Activated CD4-positive, alpha-beta T cell treated with anti-CD3 and anti-CD28 coated beads, Interleukin-2, amount 50 U/mL, for 16 hours (primary cell): ENCODE results near the gene IGSF8.
A peak's percentile ranks its signal among the peaks of the same experiment; 100 is the strongest.

Source experiments
- DNase-seq: peaks from one replicate; pipeline ENCODE4 v3.0.0-alpha.2; 2020

Gene IGSF8

GRCh38 chr1:160084771-160085321 lies 13.6 kb downstream of the IGSF8 start:
- DNase-seq, result no peak

GRCh38 chr1:160083968-160084770 lies 14.2 kb downstream of the IGSF8 start:
- DNase-seq, result peak; percentile 59

- no peak for DNase-seq
These were observed 15.5 kb downstream of the IGSF8 start for GRCh38 chr1:160082926-160083325.

GRCh38 chr1:160082487-160082886 lies 15.9 kb downstream of the IGSF8 start:
- DNase-seq, result no peak

- no peak for DNase-seq
These were observed 17.0 kb downstream of the IGSF8 start, which contains the start of gene KCNJ9 for GRCh38 chr1:160081261-160081936. Gene KCNJ9 (plus strand): TSS chr1:160081538. CDS start chr1:160084031, 2,493 bp downstream.

- DNase-seq, result no peak
These were observed 17.9 kb downstream of the IGSF8 start for GRCh38 chr1:160080381-160081100.

GRCh38 chr1:160079448-160079847 lies 19.0 kb downstream of the IGSF8 start:
- no peak for DNase-seq

GRCh38 chr1:160078512-160079195 lies 19.8 kb downstream of the IGSF8 start:
- peak; percentile 68 for DNase-seq

- DNase-seq, result no peak
These were observed 20.9 kb downstream of the IGSF8 start for GRCh38 chr1:160077486-160077885.

- no peak for DNase-seq
These were observed 22.1 kb downstream of the IGSF8 start for GRCh38 chr1:160076295-160076694.

- no peak for DNase-seq
These were observed 22.6 kb downstream of the IGSF8 start for GRCh38 chr1:160075836-160076235.

GRCh38 chr1:160074865-160075264 lies 23.6 kb downstream of the IGSF8 start:
- no peak for DNase-seq

- no peak for DNase-seq
These were observed 27.1 kb downstream of the IGSF8 start for GRCh38 chr1:160071289-160071688.

- peak; percentile 38 for DNase-seq
These were observed 27.9 kb downstream of the IGSF8 start for GRCh38 chr1:160070243-160071163.

- no peak for DNase-seq
These were observed 28.8 kb downstream of the IGSF8 start, which contains the start of gene KCNJ10 for GRCh38 chr1:160069460-160070231. Gene KCNJ10 (minus strand): TSS chr1:160070160. CDS start chr1:160042532, 27,628 bp downstream.

GRCh38 chr1:160068225-160068624 lies 30.2 kb downstream of the IGSF8 start:
- no peak for DNase-seq

- DNase-seq, result no peak
These were observed 31.3 kb downstream of the IGSF8 start for GRCh38 chr1:160066829-160067745.

GRCh38 chr1:160064746-160065145 lies 33.7 kb downstream of the IGSF8 start:
- DNase-seq, result no peak

- no peak for DNase-seq
These were observed 34.3 kb downstream of the IGSF8 start for GRCh38 chr1:160064164-160064563.
